GM12801 (cell line): ENCODE results near the gene CCNG1.

Experiments
- CTCF ChIP-seq: IDR thresholded peaks from one replicate; pipeline ENCODE4 v1.5.1; 2011; ENCODE audit warnings: control low read depth; ENCODE audit not compliant: insufficient read length; ENCODE audit errors: extremely low read depth

The CCNG1 gene

GRCh38 chr5:163478126-163478981, 41.0 kb downstream of the CCNG1 start:
- no peak for TF ChIP-seq CTCF

GRCh38 chr5:163478982-163479271, 41.5 kb downstream of the CCNG1 start:
- no peak for TF ChIP-seq CTCF

DNA sequence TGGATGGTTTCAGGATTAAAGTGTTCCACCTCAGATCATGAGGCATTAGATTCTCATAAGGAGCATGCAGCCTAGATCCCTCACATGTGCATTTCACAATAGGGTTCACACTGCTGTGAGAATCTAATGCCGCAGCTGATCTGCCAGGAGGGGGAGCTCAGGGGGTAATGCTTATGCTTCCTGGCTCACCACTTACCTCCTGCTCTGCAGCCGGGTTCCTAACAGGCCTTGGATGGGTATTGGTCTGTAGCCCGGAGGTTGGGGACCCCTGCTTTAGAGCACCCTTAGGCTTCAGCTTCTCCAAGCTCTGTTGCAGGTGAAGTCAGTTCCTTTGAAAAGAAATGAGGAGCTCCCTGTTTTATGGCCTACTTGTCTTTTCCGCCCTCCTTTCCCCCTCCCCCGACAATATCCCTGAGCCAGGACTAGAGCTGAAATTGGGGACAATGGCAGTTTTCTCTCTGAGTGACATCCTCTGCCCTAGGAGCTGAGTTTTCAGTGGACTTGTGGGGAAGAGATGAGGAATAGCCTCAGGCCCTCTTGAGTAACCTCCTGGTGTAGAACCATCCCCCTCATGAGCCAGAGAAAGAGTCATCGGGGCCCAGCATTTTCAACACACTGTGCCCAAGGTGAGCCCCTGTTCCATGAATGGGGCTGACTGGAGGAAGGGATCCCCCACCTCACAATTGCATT, 51.8 kb downstream of the CCNG1 start:
- TF ChIP-seq CTCF: no peak

GRCh38 chr5:163489745-163490075, 52.3 kb downstream of the CCNG1 start:
- no peak for TF ChIP-seq CTCF
